Measurements from ENCODE around the gene G3BP1. TPM values are rescaled to one million over a fixed set of nuclear protein-coding genes. Genes with fewer than 3 reads are reported as not detected.

Gene G3BP1
- polyA plus RNA-seq, 1 donor from 2014 or later = 65.5 TPM

DNA sequence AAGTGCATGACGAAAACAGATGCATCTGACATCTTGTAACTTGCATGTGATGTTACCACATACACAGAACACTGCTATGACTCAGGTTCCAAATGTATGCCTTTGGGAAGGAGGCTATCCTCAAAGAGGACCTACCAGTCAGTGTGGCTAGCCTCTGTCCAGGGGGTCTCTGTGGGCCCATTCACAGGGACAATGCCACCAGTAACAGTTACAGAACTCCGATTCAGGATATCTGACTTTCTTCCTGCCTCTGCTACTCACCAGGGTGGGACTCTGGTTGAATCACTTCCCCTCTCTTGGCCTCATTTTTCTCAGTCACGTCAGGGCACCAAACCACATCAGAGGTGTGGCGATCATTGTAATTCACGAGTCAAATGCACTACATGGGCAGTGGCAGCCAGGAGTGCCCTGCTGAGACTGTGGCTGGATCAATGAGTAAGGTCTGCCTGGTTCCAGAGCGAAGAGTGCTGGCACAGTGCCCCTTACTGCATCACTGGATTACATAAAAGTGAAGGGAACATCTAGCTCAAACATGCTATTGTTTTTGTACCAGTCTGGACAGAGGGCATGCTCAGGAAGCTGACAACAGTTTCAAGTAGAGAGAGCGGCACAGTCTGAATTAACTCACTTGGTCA lies 26.6 kb upstream of the G3BP1 start:
- no peaks in the 10 kb centered on the region for H3K36me3 ChIP-seq (ENCODE audit: insufficient read depth, low read length)
- H3K4me2 ChIP-seq (ENCODE audit: low read length) = no peak overlapping the region
- no peak overlapping the region for H2AFZ ChIP-seq (ENCODE audit: low read depth, low read length)
- no peaks in the 10 kb centered on the region for H3K27me3 ChIP-seq (ENCODE audit: insufficient read depth, low read depth, low read length)
- H3K9me3 ChIP-seq (ENCODE audit: low read length) = no peaks in the 10 kb centered on the region
- no peaks in the 10 kb centered on the region for H4K20me1 ChIP-seq (ENCODE audit: insufficient read depth)
- no peaks in the 10 kb centered on the region for H3K9me2 ChIP-seq (ENCODE audit: insufficient read depth, low read length)
- TF ChIP-seq POLR2AphosphoS5 (IDR thresholded peaks at IDR 0.05) (no peak), TAF1 (IDR thresholded peaks at IDR 0.05; ENCODE audit: low read depth) (no peak), EZH2 (IDR thresholded peaks at IDR 0.05; ENCODE audit: borderline replicate concordance, insufficient read depth, low read length, poor library complexity, severe bottlenecking) (no peak)
- no peak overlapping the region for H3K27ac ChIP-seq (ENCODE audit: low read length)
- H3K9ac ChIP-seq (ENCODE audit: low read length) = no peak overlapping the region
- H3F3A ChIP-seq (ENCODE audit: insufficient read depth, low read length, poor library complexity, severe bottlenecking) = no peaks in the 10 kb centered on the region
- H3K4me3 ChIP-seq (ENCODE audit: low read length) = no peak overlapping the region
- no peaks in the 10 kb centered on the region for H3K79me2 ChIP-seq (replicated peaks; ENCODE audit: insufficient read depth, low read length)

DNA sequence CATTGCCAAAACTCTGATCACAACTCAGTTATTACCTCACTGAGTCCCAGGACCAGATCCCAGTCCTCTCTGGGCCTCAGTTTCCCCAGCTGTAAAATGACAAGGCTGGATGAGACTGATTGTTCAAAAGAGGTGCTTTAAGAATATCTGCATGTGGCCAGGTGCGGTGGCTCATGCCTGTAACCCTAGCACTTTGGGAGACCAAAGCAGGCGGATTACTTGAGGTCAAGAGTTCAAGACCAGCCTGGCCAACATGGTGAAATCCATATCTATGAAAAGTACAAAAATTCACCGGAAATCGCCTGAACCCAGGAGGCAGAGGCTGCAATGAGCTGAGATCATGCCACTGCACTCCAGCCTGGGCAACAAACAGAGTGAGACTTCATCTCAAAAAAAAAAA lies 21.6 kb upstream of the G3BP1 start:
- H3K4me2 ChIP-seq (ENCODE audit: low read length) = no peak overlapping the region
- no peaks in the 10 kb centered on the region for H3F3A ChIP-seq (ENCODE audit: insufficient read depth, low read length, poor library complexity, severe bottlenecking)
- H3K36me3 ChIP-seq (ENCODE audit: insufficient read depth, low read length) = no peaks in the 10 kb centered on the region
- H3K9me3 ChIP-seq (ENCODE audit: low read length) = no peaks in the 10 kb centered on the region
- H3K27me3 ChIP-seq (ENCODE audit: insufficient read depth, low read depth, low read length) = no peaks in the 10 kb centered on the region
- no peak overlapping the region for H3K27ac ChIP-seq (ENCODE audit: low read length)
- no peak overlapping the region for H2AFZ ChIP-seq (ENCODE audit: low read depth, low read length)
- no peak overlapping the region for H3K4me3 ChIP-seq (ENCODE audit: low read length)
- H3K9ac ChIP-seq (ENCODE audit: low read length) = no peak overlapping the region
- no peak for TF ChIP-seq RAD21 (conservative IDR thresholded peaks at IDR 0.05)
- no peaks in the 10 kb centered on the region for H4K20me1 ChIP-seq (ENCODE audit: insufficient read depth)
- no peaks in the 10 kb centered on the region for H3K79me2 ChIP-seq (replicated peaks; ENCODE audit: insufficient read depth, low read length)
- H3K9me2 ChIP-seq (ENCODE audit: insufficient read depth, low read length) = no peaks in the 10 kb centered on the region

DNA sequence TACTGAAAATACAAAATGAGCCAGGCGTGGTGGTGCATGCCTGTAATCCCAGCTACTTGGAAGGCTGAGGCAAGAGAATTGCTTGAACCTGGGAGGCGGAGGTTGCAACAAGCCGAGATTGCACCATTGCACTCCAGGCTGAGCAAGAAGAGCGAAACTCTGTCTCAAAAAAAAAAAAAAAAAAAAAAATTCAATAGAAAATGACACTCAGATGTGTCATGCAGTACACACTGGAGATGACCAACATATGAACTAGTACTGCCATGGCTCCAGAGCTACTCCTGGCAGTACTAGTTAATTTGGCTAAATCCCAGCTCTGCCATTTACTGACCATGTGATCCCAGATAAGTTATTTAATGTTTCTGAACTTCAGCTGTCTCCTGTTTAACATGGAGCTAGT lies 20.7 kb upstream of the G3BP1 start:
- Histone ChIP-seq H3K36me3 (ENCODE audit: insufficient read depth, low read length) (no peaks in the 10 kb centered on the region), H4K20me1 (ENCODE audit: insufficient read depth) (no peaks in the 10 kb centered on the region), H3K4me3 (ENCODE audit: low read length) (no peak overlapping the region), H3K9me3 (ENCODE audit: low read length) (no peaks in the 10 kb centered on the region), H3K79me2 (replicated peaks; ENCODE audit: insufficient read depth, low read length) (no peaks in the 10 kb centered on the region), H3K9me2 (ENCODE audit: insufficient read depth, low read length) (no peaks in the 10 kb centered on the region), H3K27ac (ENCODE audit: low read length) (no peak overlapping the region), H3K9ac (ENCODE audit: low read length) (no peak overlapping the region), H3F3A (ENCODE audit: insufficient read depth, low read length, poor library complexity, severe bottlenecking) (no peaks in the 10 kb centered on the region), H3K4me2 (ENCODE audit: low read length) (no peak overlapping the region), H3K27me3 (ENCODE audit: insufficient read depth, low read depth, low read length) (no peaks in the 10 kb centered on the region), H2AFZ (ENCODE audit: low read depth, low read length) (no peak overlapping the region)
- TF ChIP-seq MXI1 (conservative IDR thresholded peaks at IDR 0.05; ENCODE audit: poor library complexity, severe bottlenecking) (no peak), RAD21 (conservative IDR thresholded peaks at IDR 0.05) (no peak)

DNA sequence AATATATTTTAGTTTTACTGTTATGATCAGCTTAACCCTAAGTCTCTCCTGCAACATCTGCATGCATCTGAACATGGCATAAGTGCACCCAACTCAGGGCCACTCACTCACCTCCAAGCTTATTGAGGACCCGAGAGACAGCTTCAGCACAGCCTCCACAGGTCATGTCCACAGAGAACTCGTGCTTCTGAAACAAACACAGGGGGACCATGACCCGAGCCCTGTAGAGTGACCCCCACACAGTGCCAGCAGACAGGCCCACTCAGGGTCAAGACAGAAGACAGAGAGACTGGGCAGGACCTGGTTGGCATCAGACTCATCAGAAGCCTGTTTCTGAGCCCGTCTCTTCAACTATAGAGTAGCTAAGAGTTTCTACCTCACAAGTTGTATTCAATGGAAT lies 20.2 kb upstream of the G3BP1 start:
- Histone ChIP-seq H3K9ac (ENCODE audit: low read length) (no peak overlapping the region), H3K79me2 (replicated peaks; ENCODE audit: insufficient read depth, low read length) (no peaks in the 10 kb centered on the region), H3K36me3 (ENCODE audit: insufficient read depth, low read length) (no peaks in the 10 kb centered on the region), H3K9me2 (ENCODE audit: insufficient read depth, low read length) (no peaks in the 10 kb centered on the region), H3K4me2 (ENCODE audit: low read length) (no peak overlapping the region), H3K27me3 (ENCODE audit: insufficient read depth, low read depth, low read length) (no peaks in the 10 kb centered on the region), H3F3A (ENCODE audit: insufficient read depth, low read length, poor library complexity, severe bottlenecking) (no peaks in the 10 kb centered on the region), H3K4me3 (ENCODE audit: low read length) (no peak overlapping the region), H2AFZ (ENCODE audit: low read depth, low read length) (no peak overlapping the region), H3K27ac (ENCODE audit: low read length) (no peak overlapping the region), H4K20me1 (ENCODE audit: insufficient read depth) (no peaks in the 10 kb centered on the region), H3K9me3 (ENCODE audit: low read length) (no peaks in the 10 kb centered on the region)
- TF ChIP-seq SMC3 (conservative IDR thresholded peaks at IDR 0.05; ENCODE audit: poor library complexity) = no peak
- TF ChIP-seq, protein P1, sequence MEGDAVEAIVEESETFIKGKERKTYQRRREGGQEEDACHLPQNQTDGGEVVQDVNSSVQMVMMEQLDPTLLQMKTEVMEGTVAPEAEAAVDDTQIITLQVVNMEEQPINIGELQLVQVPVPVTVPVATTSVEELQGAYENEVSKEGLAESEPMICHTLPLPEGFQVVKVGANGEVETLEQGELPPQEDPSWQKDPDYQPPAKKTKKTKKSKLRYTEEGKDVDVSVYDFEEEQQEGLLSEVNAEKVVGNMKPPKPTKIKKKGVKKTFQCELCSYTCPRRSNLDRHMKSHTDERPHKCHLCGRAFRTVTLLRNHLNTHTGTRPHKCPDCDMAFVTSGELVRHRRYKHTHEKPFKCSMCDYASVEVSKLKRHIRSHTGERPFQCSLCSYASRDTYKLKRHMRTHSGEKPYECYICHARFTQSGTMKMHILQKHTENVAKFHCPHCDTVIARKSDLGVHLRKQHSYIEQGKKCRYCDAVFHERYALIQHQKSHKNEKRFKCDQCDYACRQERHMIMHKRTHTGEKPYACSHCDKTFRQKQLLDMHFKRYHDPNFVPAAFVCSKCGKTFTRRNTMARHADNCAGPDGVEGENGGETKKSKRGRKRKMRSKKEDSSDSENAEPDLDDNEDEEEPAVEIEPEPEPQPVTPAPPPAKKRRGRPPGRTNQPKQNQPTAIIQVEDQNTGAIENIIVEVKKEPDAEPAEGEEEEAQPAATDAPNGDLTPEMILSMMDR (IDR thresholded peaks at IDR 0.05; ENCODE audit: poor library complexity, severe bottlenecking) = no peak
- TF ChIP-seq EP300 (conservative IDR thresholded peaks at IDR 0.05; ENCODE audit: poor library complexity, severe bottlenecking) = no peak
- TF ChIP-seq TAF1 (IDR thresholded peaks at IDR 0.05; ENCODE audit: low read depth) = no peak
- TF ChIP-seq EZH2 (IDR thresholded peaks at IDR 0.05; ENCODE audit: borderline replicate concordance, insufficient read depth, low read length, poor library complexity, severe bottlenecking) = no peak
- TF ChIP-seq, protein P2, sequence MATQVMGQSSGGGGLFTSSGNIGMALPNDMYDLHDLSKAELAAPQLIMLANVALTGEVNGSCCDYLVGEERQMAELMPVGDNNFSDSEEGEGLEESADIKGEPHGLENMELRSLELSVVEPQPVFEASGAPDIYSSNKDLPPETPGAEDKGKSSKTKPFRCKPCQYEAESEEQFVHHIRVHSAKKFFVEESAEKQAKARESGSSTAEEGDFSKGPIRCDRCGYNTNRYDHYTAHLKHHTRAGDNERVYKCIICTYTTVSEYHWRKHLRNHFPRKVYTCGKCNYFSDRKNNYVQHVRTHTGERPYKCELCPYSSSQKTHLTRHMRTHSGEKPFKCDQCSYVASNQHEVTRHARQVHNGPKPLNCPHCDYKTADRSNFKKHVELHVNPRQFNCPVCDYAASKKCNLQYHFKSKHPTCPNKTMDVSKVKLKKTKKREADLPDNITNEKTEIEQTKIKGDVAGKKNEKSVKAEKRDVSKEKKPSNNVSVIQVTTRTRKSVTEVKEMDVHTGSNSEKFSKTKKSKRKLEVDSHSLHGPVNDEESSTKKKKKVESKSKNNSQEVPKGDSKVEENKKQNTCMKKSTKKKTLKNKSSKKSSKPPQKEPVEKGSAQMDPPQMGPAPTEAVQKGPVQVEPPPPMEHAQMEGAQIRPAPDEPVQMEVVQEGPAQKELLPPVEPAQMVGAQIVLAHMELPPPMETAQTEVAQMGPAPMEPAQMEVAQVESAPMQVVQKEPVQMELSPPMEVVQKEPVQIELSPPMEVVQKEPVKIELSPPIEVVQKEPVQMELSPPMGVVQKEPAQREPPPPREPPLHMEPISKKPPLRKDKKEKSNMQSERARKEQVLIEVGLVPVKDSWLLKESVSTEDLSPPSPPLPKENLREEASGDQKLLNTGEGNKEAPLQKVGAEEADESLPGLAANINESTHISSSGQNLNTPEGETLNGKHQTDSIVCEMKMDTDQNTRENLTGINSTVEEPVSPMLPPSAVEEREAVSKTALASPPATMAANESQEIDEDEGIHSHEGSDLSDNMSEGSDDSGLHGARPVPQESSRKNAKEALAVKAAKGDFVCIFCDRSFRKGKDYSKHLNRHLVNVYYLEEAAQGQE (IDR thresholded peaks at IDR 0.05; ENCODE audit: borderline replicate concordance) = no peak
- no peak for TF ChIP-seq POLR2AphosphoS5 (IDR thresholded peaks at IDR 0.05)
- no peak for TF ChIP-seq MXI1 (conservative IDR thresholded peaks at IDR 0.05; ENCODE audit: poor library complexity, severe bottlenecking)
- TF ChIP-seq RAD21 (conservative IDR thresholded peaks at IDR 0.05) = no peak

All from neural cell (in vitro differentiated cells).